Caki2 (cell line): Measurements from ENCODE around the gene MFAP1. TPM values are rescaled to one million over a fixed set of nuclear protein-coding genes. Genes with fewer than 3 reads are reported as not detected.

Experiments used
- DNase-seq: peaks from one replicate; pipeline ENCODE4 v3.0.0-alpha.2; 2015; ENCODE audit warnings: low read depth
- in situ Hi-C: cut with HindIII; loops from 2 replicates; pipeline ENCODE4 v1.10.0; 2016; ENCODE audit warnings: low sequenced_read_pairs, low pct_unique_long_range_greater_than_20kb, mixed read lengths
- total RNA-seq: library from RNA; depleted of rRNA; stranded (reverse); fragments of >200 nt; shearing (Covaris generic); gene quantifications from 2 replicates; pipeline ENCODE4 v1.2.3, GENCODE V29; 2014; ENCODE audit warnings: low replicate concordance

MFAP1 gene
- total RNA-seq, 1 experiment from 2014 or later, result 9.5 TPM

DNA sequence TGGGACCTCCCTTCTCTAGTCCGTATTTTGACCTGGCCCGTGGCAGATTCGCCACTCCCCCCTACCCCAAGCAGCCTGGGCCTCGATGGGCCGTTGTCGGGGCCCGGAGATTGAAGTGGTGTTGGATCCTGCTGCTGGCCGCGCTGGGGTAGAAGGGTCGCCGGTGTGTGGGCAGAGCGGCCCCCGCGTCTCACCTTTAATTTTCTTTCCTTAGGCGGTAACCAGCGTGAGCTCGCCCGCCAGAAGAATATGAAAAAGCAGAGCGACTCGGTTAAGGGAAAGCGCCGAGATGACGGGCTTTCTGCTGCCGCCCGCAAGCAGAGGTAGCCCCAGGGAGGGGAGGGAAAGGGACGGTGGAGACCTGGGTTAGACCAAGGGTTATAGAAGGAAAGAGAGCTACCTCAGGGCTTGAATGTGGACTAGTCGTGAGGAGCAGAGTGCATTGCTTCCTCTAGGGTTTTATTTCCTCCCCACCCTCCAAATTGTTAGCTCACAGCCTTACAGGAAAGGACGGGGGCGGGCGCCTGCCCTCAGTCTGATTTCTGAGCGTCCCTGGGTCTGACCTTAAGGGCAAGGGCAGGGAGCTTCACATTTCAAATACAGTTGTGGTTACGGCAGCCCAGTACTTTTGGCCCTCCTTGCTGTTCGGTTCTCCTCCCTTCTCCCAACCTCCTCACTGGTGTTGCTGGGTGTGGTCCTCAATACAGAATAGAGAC, 31.6 kb downstream of the MFAP1 start:
- DNase-seq, result no peak
- in situ Hi-C loops, result no loop called here

DNA sequence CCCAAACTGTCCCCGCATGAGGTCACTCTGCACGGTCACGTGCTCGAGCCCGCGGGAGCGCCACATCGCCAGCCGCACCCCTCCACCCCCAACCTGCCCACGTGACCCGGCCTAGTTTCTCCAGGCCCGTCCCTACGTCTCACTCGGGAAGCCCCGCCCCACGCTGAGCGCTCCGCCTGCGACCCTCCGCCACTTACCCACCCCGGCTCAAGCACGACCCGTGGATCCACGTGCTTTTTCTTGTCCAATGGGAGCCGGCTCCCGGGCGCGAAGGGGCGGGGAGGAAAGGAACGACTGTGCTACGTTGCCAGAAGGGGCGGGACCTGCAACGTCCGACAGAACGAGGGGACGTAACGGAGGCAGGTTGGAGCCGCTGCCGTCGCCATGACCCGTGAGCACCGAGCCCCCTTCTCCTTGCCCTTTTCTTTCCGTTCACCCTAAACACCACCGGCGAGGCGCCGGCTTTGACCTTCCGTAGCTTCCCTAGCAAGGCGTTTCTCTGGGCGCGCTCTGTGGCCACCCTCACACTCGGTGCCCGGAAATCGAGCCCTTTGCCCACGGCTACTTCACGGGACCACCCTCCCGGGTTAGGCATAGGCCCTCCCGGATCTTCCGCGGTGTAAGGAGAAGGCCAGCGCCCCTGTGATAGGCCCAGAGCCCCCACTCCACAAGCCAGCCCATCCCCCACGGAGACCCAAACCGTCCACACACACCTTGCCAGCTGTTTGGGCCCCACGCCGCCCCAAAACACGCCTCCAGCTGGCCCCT, 32.3 kb downstream of the MFAP1 start, which contains the start of gene SERF2:
SERF2 (plus strand) TSS at position 328 of the 768 bp plus-strand sequence; CDS start at position 385, 57 bp downstream.
- in situ Hi-C loops, result no loop called here
- DNase-seq, result peak; percentile 99

DNA sequence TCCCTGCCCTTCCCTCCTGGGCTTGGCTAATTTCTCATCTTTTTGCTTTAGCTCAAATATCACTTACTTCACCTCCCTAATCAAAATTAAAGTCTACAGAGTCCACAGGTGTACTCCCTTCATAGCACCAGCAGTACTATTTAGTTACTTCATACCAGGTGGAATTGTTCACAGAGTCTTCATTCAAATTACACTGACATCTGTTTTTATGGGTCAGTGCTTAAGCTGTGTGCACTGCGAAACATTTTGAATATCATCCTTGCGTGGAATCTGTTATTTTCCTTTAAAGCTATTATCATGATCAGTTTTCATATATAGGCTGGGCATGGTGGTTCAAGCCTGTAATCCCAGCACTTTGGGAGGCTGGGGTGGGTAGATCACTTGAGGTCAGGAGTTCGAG, 35.1 kb downstream of the MFAP1 start:
- in situ Hi-C loops, result no loop called here
- DNase-seq, result no peak

DNA sequence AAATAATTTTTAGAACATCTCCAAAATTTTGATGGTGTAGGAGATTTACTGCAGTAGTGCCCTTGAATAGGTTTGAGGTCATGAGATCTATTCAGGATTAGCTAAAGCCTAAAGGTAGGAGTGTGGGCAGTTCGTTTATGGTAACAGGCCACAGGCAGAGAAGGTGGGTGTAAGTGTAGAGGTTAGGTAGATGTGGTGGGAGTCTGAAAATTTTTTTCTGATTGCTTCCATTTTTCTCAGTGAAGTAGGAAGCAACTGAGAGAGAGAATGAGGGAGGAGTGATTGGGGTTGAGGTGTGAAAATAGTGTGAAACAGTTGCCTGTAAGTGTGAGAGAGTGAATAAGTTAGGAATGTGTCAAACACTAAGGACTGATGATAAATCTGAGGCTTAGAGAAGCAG, 45.5 kb downstream of the MFAP1 start:
- DNase-seq, result no peak
- in situ Hi-C loops, result no loop called here

DNA sequence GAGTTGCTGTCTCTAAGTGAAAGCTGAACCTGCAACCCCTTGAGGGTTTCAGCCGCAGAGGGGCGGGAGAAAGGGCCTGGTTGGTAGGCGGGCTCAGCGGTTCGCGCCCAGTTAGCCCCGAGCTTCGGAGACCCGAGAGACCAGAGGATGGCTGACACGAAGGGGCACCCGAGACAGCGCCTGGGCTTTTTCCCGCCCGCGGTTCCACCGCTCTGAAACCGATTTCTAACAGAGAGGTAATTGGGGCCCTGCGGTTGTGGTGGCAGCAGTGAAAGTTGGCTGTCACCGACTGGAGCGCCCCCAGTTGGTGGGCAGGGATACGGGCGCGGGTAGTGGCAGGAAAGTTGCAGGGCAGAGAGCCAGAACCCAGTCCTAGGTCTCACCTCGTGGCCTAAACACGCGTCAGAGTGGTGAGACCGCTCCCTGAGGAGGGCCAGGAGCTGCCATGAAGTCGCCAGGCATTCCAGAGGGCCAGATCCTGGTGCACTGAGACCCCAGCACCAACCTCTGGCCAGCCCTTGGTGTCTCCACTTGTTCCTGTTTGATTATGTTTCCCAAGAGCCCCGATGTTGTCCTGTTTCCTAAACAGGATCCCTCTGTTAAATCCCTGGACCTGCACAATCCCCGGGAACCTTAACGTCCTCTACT, 47.1 kb downstream of the MFAP1 start:
- in situ Hi-C loops, result no loop called here

DNA sequence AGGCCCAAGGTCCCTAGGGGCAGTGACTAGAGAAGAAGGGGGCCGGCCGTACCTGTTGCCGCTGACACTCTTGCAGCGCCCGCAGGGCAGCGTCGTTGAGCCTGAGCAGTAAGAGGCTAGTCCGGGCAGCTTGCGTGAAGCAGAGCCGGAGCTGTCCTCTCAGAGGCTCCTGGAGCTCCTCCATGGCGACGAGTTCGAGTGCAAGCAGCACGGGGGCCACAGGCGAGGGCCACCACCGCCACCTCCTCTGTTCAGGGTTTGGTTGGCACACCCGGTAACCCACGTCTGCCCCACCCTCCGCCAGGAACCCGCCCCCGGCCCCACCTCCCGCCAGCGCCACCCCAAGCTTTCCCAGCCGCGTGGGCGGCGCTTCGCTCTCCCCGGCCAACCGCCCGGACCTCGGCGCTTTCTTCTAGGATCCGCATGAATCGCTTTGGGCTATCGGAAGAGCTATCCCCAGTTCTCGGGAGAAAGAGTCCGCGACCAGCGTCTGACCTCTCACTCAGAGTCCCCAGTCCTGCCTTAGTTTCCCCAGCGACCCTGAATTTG, 47.7 kb downstream of the MFAP1 start, which contains the start of gene ELL3:
ELL3 (minus strand) TSS at position 249 of the 549 bp plus-strand sequence; CDS start at position 184, 65 bp downstream.
- no peak for DNase-seq
- in situ Hi-C loops, result no loop called here

More for the DNA sequence above, 47.1 kb downstream of the MFAP1 start:
- DNase-seq, result peak; percentile 84

DNA sequence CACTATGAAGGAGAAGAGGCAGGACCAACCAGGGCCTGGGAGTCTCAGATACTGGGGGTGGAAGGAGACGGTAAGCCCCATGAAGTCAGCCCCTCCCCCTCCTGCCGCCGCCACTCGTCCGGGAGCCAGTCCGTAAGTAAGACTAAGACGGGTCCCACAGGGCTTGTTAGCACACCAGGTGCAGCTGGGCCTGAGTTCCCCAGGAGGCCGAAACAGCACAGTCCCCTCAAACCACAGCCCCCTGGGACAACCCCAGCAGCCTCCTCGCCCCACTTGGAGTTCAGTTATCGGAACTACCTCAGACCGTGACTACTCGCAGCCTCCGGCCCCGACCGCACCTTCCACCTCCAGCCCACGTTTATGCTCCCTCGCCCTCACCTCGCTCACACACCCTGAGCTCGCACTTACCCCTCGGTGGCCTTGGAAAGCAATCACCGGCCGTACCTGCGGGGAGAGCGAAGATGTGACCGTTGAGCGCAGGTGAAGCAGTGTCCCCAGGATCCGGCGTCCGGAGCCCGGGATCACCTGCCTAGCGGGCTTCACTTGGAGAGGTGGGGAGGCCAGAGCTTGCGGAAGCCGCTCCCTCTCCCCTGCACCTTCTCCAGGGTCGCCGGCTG, 48.3 kb downstream of the MFAP1 start:
- in situ Hi-C loops, result no loop called here
- DNase-seq, result no peak

DNA sequence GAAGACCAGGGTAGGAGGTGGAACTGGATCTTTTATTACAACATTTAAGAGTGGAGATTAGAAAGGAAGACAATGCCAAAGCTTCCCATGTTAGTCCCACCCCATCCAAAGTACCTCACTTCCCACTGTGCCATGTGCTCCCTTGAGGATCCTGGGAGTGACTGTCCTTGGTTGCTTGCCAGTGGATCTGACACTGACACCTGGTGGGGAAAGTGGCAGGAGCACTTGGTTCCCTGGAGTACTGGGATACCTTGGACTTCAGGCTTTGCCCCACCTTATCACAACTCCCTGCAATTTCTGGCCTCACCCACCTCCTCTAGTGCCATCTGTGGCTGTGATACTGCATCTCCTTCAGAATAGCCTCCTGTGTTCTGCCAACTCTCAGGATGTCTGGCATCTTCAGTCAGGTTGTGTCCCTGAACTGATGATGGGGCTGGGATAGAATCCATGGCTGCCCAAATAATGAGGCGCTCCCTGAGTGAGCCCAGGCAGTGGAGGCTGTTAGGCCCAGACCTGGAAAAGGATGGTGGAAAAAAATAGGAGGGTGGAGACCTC, 49.0 kb downstream of the MFAP1 start:
- DNase-seq, result peak; percentile 61
- in situ Hi-C loops, result no loop called here

DNA sequence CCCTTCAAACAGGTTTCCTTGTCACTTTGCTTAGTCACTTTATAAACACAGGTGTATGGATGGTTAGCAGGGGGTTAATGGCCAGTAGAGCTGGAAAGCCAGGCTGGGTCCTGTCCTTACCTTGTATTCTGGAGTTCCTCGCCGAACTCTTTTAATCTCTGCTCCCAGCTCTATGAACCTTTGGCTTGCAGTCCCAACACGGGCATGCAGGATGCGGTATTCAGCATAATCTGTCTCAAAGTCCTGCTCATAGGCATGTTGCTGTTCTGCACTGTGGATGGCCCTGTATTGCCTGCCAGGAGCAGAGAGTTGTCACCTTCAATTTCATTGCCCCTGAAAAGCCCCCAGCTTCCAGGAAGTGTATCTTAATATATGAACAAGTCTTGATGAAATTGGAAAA, 50.4 kb downstream of the MFAP1 start:
- no peak for DNase-seq
- in situ Hi-C loops, result no loop called here

DNA sequence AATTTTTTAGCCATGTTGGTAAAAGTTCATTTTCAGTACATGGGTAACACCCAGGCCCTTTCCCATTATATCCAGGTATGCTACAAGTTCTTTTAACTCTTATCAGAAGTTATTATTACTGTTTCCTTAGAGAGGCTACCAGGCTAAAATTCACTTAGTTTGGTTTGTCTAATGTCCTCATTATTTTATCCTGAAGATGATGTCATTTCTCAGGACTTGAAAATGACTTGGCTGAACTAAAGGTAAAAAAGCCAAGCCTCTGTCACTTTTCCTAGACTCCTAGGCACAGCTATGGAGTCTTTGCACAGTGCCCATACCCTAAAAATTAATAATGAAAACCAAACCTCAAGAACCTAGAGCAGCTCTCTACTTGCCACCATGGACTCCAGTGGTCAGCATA, 51.9 kb downstream of the MFAP1 start:
- DNase-seq, result no peak
- in situ Hi-C loops, result no loop called here

DNA sequence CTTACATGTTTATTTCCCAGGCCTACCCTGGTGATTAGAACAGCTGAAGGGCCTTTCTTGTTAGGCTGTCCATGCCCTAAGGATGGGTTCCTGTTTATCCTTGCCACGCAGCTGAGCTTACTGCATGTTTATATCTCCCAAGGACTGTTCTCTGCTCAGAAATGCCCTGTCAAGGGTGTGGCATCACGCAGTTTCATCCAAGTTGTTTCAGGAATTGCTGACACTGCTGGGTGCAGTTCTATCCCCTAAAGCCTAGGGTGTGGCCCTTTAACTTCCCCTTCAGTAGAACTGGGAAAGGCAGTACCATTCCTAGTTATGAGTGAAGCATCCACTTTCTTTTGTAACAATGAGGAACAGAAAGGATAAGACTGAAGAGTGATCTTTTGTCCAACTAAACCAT, 52.7 kb downstream of the MFAP1 start:
- in situ Hi-C loops, result no loop called here
- no peak for DNase-seq

DNA sequence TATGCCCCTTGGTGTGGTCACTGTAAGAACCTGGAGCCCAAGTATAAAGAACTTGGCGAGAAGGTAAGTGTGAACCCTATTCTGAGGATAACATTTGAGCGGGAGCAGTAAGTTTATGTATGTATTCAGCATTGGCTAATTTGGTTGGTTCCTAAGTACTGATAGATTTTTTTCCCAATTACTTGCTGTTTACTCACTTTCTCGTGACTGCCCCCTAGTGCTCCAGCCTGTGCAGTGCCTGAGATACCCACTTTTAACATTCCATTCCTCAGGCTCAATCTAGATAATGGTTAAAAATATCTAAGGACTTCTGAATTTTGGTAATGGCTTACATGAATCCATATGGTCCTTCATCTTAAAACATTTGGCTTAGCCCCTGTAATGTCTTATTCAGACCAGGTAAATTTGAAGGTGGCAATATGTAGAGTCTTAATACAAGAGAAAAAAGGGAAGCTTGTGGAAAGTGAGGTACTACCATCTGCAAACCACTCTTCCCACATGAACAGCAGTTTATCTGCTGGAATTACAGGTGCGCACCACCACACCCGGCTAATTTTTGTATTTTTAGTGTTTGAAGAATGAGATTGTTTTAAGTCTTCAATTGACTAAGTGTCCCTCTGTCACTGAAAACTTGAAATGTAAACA, 54.8 kb downstream of the MFAP1 start:
- in situ Hi-C loops, result no loop called here
- DNase-seq, result peak; percentile 41

DNA sequence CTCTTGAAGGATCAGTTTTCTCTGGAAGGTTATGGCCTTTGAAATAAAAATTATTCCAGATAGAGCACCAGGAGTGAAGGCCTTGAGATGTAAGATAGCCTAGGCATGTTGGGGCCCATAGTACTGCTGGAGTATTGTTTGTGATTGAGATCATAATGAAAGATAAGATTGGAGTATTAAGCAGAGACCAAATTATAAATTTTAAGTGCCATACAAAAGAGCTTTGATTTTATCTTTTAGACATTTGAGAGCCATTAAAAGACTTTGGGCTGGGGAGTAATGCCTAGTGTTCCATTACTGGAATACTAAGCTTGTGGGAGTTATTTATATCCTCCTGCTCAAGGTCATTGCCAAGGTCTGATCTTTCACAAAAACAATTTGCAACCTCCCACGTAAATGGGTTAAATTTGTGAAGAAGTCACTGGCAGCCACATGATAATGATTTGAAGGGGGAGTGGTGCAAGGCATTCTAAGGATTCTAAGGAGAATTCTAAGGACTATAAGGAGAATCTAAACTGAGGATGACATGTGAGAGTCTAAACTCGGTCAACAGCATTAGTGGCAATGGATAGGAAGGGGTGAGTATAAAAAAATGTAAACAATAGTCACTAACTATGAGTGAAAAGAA, 60.6 kb downstream of the MFAP1 start:
- DNase-seq, result no peak
- in situ Hi-C loops, result no loop called here

DNA sequence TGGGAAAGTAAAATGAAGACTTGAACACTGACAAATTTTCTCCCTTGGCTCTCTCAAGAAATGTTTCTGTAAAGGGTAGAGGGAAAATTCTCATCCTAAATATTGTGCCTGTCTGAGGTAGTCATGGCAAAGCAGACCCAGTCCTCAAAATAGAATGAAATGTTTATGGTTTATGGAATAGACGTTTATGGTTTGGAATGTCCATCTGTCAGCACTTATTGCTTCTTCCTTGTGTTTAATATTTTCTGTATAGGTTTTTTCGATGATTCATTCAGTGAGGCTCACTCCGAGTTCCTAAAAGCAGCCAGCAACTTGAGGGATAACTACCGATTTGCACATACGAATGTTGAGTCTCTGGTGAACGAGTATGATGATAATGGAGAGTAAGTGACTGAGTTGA, 61.7 kb downstream of the MFAP1 start:
- no peak for DNase-seq
- in situ Hi-C loops, result no loop called here
